Erythroblast (primary cell): Measurements from ENCODE around the gene RYR2.

ENCODE experiments used
- GATA1 ChIP-seq: IDR thresholded peaks from 2 replicates; pipeline ENCODE4 v1.6.1; 2011; ENCODE audit warnings: low read depth, mild to moderate bottlenecking, control low read depth, low read length, moderate library complexity
- POLR2A ChIP-seq: IDR thresholded peaks from 2 replicates; pipeline ENCODE4 v1.6.1; 2011; ENCODE audit warnings: mild to moderate bottlenecking, low read length

- TF ChIP-seq POLR2A (no peak), GATA1 (no peak)
These were observed 3.8 kb upstream of the RYR2 start for GRCh38 chr1:237038211-237038610.
